Panc1 (cell line): ENCODE results near the gene NR1H3. TPM values are rescaled to one million over a fixed set of nuclear protein-coding genes. Genes with fewer than 3 reads are reported as not detected.
A peak's percentile ranks its signal among the peaks of the same experiment; 100 is the strongest.

ENCODE experiments used
- ATAC-seq: fragments of 200-7000 bp; cut with Tn5 transposase; 2 replicates; pipeline ENCODE4 v1.9.1; 2020; ENCODE audit warnings: mild to moderate bottlenecking, moderate library complexity
- BruUV-seq: library from RNA; stranded (reverse); fragments of 400-500 nt; replicated peaks from 2 replicates; lab custom pipeline; 2021; lab: Mats Ljungman, UMichigan
- CTCF ChIA-PET: fragments of 300-600 bp; sonication (Branson Sonifier 250); formaldehyde crosslinking; loops from one replicate; lab custom pipeline; 2022; ENCODE audit warnings: antibody characterized with exemption; lab: Charles Lee
- POLR2A ChIA-PET: fragments of 300-600 bp; sonication (Branson Sonifier 250); formaldehyde crosslinking; loops from one replicate; lab custom pipeline; 2022; ENCODE audit warnings: antibody characterized with exemption; lab: Charles Lee
- DNase-seq: peaks from one replicate; pipeline ENCODE4 v3.0.0-alpha.2; 2010; ENCODE audit warnings: low read depth, low spot score
- H3K27ac ChIP-seq: 2 replicates; pipeline ENCODE4 v1.5.1; 2011; ENCODE audit warnings: mild to moderate bottlenecking, low read length, inconsistent platforms
- H3K27me3 ChIP-seq: fragments of 200-500 bp; sonication (Bioruptor generic); 2 replicates; pipeline ENCODE4 v1.6.0; 2014; ENCODE audit warnings: low read length, inconsistent platforms; ENCODE audit not compliant: control insufficient read depth, insufficient read depth
- H3K36me3 ChIP-seq: fragments of 200-500 bp; sonication (Bioruptor generic); 2 replicates; pipeline ENCODE4 v1.5.1; 2014; ENCODE audit warnings: inconsistent platforms, mild to moderate bottlenecking, low read length, moderate library complexity; ENCODE audit not compliant: control insufficient read depth, insufficient read depth
- H3K4me1 ChIP-seq: 2 replicates; pipeline ENCODE4 v1.5.1; 2011; ENCODE audit warnings: inconsistent platforms, mild to moderate bottlenecking, low read length, moderate library complexity; ENCODE audit not compliant: control insufficient read depth, insufficient read depth
- H3K4me3 ChIP-seq, 2 experiments: 2 replicates each; pipeline ENCODE4 v1.5.1; 2011 to 2012; ENCODE audit warnings: low read depth in 2 of 2, low read length in 2 of 2, mild to moderate bottlenecking in 2 of 2, inconsistent platforms in 1 of 2, moderate library complexity in 1 of 2
- H3K9me3 ChIP-seq: fragments of 200-500 bp; sonication (Bioruptor generic); 2 replicates; pipeline ENCODE4 v1.5.1; 2014; ENCODE audit warnings: low read depth, mild to moderate bottlenecking, inconsistent platforms, low read length, moderate library complexity; ENCODE audit not compliant: control insufficient read depth, insufficient read depth
- CTCF ChIP-seq: fragments of 450-650 bp; IDR thresholded peaks from 2 replicates; pipeline ENCODE4 v1.5.1; 2017; ENCODE audit warnings: mild to moderate bottlenecking
- POLR2AphosphoS5 ChIP-seq: IDR thresholded peaks from 2 replicates; pipeline ENCODE4 v1.6.1; 2012; ENCODE audit warnings: mild to moderate bottlenecking, low read depth, low read length, moderate library complexity
- REST ChIP-seq, 2 experiments: IDR thresholded peaks; 2 replicates each; pipeline ENCODE4 v1.6.1; 2011 to 2012; ENCODE audit warnings: low read depth in 2 of 2, control low read depth in 1 of 2, low read length in 1 of 2, mild to moderate bottlenecking in 1 of 2, moderate library complexity in 1 of 2; ENCODE audit not compliant: insufficient read depth in 1 of 2
- SIN3A ChIP-seq: IDR thresholded peaks from 2 replicates; pipeline ENCODE4 v1.6.1; 2012; ENCODE audit warnings: low read depth, mild to moderate bottlenecking, low read length, moderate library complexity, borderline replicate concordance; ENCODE audit not compliant: insufficient read depth
- TCF7L2 ChIP-seq: IDR thresholded peaks from 2 replicates; pipeline ENCODE4 v1.6.1; 2011; ENCODE audit warnings: mild to moderate bottlenecking, low read depth, low read length, inconsistent platforms
- in situ Hi-C: cut with HindIII; loops from 2 replicates; pipeline ENCODE4 v1.10.0; 2016; ENCODE audit warnings: low sequenced_read_pairs, low pct_unique_long_range_greater_than_20kb
- intact Hi-C: fragments of 100-400 bp; cut with micrococcal nuclease; formaldehyde crosslinking; loops from one replicate; pipeline ENCODE4 v1.10.0; 2022; ENCODE audit not compliant: unreplicated experiment
- total RNA-seq: library from RNA; stranded (reverse); gene quantifications from one replicate; pipeline ENCODE4 v1.2.1, GENCODE V29; 2021; ENCODE audit not compliant: unreplicated experiment

The NR1H3 gene
- total RNA-seq, 1 experiment from 2014 or later: 17.2 TPM

GRCh38 chr11:47216121-47216798 lies 41.5 kb upstream of the NR1H3 start:
- DNase-seq: no peak
- POLR2A ChIA-PET: no interaction called here
- BruUV-seq: TSS peak; percentile 58
- H3K9me3 ChIP-seq: no peaks in the 10 kb centered on the region
- TF ChIP-seq TCF7L2 (no peak), SIN3A (no peak)
- no peaks in the 10 kb centered on the region for H3K27me3 ChIP-seq
- H3K36me3 ChIP-seq: peaks cover 2% of the 10 kb centered on the region; the same call in 1 of the 2 replicates
- intact Hi-C loops (loop anchor here (1.0 kb wide), 1 partner anchor 29 kb away; no protein-coding TSS in a partner anchor), in situ Hi-C loops (no loop called here)
- peaks cover 22% of the 10 kb centered on the region for H3K4me1 ChIP-seq
- peak overlapping the region; percentile 83 to 97 for H3K4me3 ChIP-seq
- ATAC-seq: peak; percentile 55
- CTCF ChIA-PET: interaction anchor here (0.6 to 0.8 kb wide), 2 partner anchors 139 to 747 kb away, joined by 3 to 4 read pairs; no protein-coding TSS in a partner anchor
- H3K27ac ChIP-seq: peak overlapping the region; percentile 95

- H3K27ac ChIP-seq: peak overlapping the region; percentile 31; the same call in 1 of the 2 replicates
- peak; percentile 76 for DNase-seq
- in situ Hi-C loops: no loop called here
These were observed 37.4 kb upstream of the NR1H3 start for GRCh38 chr11:47220401-47220821.

More at GRCh38 chr11:47220401-47220821, 37.4 kb upstream of the NR1H3 start:
- H3K4me1 ChIP-seq: peaks cover 22% of the 10 kb centered on the region
- no peaks in the 10 kb centered on the region for H3K27me3 ChIP-seq
- intact Hi-C loops: no loop called here
- peaks cover 4% of the 10 kb centered on the region; the same call in 1 of the 2 replicates for H3K36me3 ChIP-seq
- ATAC-seq: peak; percentile 46; the same call in 1 of the 2 replicates
- ChIA-PET POLR2A (interaction anchor here (0.6 to 0.8 kb wide), 2 partner anchors 46 to 50 kb away, joined by 4 to 5 read pairs; no protein-coding TSS in a partner anchor), CTCF (interaction anchor here (0.6 to 0.9 kb wide), 2 partner anchors 14 to 300 kb away, joined by 3 to 5 read pairs; no protein-coding TSS in a partner anchor)
- no peaks in the 10 kb centered on the region for H3K9me3 ChIP-seq
- no peak overlapping the region for H3K4me3 ChIP-seq
- TF ChIP-seq SIN3A (no peak), TCF7L2 (no peak), POLR2AphosphoS5 (no peak), REST (IDR thresholded peaks at IDR 0.05; ENCODE audit: insufficient read depth in 1 of 2, low read depth in 2 of 2, low read length in 1 of 2) (no peak), CTCF (no peak)
- BruUV-seq: no TSS peak
